Measurements from ENCODE around the gene PUM1.
"Not testable (repeated sequence)": the region's sequence is repeated elsewhere in the genome, so short reads cannot be mapped to it uniquely, and the experiment has no call there.

PUM1 gene, protein sequence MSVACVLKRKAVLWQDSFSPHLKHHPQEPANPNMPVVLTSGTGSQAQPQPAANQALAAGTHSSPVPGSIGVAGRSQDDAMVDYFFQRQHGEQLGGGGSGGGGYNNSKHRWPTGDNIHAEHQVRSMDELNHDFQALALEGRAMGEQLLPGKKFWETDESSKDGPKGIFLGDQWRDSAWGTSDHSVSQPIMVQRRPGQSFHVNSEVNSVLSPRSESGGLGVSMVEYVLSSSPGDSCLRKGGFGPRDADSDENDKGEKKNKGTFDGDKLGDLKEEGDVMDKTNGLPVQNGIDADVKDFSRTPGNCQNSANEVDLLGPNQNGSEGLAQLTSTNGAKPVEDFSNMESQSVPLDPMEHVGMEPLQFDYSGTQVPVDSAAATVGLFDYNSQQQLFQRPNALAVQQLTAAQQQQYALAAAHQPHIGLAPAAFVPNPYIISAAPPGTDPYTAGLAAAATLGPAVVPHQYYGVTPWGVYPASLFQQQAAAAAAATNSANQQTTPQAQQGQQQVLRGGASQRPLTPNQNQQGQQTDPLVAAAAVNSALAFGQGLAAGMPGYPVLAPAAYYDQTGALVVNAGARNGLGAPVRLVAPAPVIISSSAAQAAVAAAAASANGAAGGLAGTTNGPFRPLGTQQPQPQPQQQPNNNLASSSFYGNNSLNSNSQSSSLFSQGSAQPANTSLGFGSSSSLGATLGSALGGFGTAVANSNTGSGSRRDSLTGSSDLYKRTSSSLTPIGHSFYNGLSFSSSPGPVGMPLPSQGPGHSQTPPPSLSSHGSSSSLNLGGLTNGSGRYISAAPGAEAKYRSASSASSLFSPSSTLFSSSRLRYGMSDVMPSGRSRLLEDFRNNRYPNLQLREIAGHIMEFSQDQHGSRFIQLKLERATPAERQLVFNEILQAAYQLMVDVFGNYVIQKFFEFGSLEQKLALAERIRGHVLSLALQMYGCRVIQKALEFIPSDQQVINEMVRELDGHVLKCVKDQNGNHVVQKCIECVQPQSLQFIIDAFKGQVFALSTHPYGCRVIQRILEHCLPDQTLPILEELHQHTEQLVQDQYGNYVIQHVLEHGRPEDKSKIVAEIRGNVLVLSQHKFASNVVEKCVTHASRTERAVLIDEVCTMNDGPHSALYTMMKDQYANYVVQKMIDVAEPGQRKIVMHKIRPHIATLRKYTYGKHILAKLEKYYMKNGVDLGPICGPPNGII

DNA sequence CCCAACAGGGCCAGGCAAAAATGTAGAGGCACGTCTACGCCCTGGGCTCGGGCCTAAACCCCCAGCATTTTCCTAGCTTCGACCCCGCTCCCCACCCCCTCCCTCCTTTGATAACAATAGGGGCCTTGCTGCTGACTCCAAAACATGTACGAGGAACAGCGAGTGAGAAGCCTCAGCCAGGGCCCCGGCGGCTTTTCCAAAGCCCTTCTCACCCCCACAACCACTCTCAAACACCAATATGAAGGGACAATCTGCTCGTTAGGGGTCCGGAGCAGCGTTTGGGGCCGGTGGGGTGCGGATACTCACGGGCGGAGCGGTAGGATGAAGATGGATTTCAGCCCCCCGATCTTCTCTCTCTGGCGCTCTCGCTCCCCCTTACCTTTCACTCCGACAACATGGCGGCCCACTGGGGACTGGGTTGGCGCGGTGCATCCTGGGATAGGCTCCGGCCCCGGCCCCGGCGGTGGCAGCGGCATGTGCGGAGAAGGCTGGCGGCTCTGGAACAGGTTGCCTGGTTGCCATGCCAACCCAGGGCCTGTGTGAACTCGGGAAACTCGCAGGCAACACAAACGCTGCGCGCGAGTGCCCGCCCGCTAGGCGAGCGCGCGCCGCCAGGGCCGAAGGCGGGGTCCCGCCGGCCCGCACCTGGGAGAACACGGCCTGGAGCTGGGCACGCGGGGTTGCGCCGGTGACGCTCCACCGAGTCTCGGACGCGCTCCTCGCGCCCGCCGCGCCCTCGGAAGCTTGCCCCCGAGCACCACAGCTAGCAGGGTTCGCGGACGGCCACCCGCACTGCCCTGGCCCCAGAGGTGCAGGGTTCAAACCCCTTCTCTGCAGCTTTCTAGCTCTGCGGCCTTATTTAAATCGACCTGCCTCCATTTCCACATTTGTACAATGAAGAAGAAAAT lies at the start of gene PUM1:
PUM1 (minus strand) TSS at position 408 of the 908 bp plus-strand sequence. CDS start 6,151 bp downstream, outside the sequence.
- peak; percentile 96 for DNase-seq (ENCODE audit: low spot score)

DNA sequence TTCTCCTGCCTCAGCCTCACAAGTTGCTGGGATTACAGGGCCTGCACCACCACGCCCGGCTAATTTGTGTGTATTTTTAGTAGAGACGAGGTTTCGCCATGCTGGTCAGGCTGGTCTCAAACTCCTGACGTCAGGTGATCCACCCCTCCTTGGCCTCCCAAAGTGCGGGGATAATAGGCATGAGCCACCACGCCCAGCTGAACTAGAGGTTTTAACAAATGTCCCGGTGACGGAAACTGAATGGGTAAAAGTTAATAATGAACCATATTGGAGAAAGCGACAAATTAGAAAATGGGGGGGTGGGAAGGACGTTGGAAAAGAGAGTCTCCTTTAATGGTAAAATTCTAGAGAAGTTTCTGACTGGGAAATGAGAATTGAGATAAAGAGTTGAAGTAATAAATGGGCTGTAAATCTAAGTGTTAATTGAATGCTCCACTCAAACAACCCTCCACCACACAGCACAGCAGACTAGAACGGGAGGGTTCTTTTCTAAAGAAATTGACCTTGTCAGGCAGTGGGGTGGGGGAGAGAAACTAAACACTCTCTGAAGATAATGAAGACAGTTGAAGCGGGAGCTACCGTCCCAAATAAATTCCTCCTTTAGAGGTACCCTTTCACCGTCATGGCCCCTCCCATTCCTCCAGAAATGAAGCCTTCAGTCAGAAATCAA lies 46.9 kb upstream of the PUM1 start:
- DNase-seq (ENCODE audit: low spot score) = no peak

DNA sequence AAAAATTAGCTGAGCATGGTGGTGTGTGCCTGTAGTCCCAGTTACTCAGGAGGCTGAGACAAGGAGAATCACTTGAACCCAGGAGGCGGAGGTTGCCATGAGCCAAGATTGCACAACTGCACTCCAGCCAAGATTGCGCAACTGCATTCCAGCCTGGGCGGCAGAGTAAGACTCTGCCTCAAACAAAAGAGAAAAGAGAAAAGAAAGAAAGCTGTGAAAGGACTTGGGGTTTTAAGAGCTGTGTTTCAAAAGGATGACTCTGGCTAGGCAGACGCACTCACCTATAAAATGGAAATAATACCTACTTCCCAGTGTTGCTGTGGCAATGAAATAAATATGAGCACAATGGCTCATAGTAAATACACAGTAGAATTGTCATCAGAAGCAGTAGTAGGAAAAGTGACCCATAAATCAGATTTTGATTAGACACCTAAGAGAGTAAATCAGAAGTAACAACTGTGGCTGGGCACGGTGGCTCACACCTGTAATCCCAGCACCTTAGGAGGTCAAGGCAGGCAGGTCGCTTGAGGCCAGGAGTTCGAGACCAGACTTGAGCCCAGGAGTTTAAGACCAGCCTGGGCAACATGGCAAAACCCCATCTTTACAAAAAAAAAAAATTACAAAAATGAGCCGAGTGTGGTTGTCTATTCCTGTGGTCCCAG lies 45.9 kb upstream of the PUM1 start:
- DNase-seq (ENCODE audit: low spot score) = no peak

DNA sequence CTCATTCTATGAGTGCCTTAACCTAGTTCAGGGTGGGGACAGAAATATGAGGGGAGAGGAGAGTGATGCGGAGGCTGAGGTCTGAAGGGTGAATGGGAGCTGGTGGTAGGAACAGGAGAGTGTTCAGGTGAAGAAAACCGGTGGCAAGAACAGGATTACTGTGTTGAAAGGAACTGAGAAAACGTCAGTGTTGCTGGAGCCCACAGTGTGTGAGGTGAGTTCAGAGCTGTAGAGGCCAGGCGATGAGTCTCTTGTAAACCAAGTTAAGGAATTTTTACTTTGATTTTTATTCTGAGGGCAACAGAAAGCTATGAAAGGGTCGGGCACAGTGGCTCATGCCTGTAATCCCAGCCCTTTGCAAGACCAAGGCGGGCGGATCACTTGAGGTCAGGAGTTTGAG lies 45.3 kb upstream of the PUM1 start:
- no peak for DNase-seq (ENCODE audit: low spot score)

DNA sequence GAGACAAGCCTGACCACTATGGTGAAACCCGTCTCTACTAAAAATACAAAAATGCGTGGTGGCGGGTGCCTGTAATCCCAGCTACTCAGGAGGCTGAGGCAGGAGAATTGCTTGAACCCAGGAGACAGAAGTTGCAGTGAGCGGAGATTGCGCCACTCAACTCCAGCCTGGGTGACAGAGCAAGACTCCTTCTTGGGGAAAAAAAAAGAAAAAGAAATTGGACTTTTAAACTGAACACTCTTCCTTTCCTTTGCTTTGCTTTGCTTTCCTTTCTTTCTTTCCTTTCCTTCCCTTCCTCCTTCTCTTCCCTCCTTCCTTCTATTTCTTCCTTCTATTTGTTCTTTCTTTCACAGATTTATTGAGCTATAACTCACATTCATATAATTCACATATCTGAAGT lies 43.3 kb upstream of the PUM1 start:
- DNase-seq (ENCODE audit: low spot score) = no peak

DNA sequence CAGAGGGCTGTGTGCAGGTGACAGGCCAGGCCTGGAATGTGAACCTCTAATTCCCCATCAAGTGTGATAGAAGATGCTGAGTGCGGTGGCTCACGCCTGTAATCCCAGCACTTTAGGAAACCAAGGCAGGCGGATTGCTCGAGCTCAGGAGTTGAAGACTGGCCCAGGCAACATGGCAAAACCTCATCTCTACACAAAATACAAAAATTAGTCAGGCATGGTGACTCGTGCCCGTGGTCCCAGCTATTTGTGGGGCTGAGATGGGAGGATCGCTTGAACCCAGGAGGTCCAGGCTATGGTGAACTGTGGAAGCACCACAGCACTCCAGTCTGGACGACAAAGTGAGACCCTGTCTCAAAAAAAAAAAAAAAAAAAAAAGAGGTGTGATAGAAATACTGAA lies 40.1 kb upstream of the PUM1 start:
- no peak for DNase-seq (ENCODE audit: low spot score)

DNA sequence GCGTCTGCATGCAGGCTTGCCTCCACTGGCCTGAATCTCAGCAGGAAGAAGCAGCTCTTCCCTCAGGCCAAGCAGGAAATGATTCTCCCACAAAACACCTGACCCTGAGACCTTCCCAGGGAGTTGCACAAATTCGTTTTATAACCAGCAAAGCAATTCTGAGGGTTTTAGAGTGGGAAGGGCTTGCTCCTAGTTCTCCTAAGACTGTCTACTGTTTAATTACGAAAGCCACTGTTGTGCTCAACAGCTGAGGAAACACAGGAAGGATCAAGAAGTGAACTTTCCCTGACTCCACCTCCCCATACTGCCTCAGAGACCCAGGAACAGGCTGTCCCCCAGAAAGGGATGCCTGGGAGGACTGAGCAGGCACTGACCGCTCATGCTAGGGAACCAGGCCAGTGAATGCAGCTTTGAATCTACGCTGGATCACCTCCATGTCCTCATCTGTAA lies 37.0 kb upstream of the PUM1 start:
- peak; percentile 25 for DNase-seq (ENCODE audit: low spot score)

DNA sequence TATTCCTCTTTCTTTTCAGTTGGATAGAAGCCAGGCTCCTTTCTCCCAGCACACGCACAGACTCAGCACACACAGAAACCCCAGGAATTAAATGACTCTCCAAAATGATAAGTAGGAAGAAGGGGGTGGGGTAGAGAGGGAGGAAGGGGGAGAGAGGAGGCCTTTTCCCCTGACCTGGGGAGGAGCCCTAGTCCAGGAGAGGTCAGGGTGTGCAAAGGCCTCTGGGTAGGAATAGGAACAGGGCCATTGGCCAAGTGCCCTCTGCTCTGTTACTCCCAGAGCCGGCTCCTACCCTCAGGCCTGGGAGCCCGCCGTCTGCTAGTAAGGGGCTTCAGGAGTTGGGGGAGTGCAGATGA lies 35.6 kb upstream of the PUM1 start:
- DNase-seq (ENCODE audit: low spot score) = no peak

DNA sequence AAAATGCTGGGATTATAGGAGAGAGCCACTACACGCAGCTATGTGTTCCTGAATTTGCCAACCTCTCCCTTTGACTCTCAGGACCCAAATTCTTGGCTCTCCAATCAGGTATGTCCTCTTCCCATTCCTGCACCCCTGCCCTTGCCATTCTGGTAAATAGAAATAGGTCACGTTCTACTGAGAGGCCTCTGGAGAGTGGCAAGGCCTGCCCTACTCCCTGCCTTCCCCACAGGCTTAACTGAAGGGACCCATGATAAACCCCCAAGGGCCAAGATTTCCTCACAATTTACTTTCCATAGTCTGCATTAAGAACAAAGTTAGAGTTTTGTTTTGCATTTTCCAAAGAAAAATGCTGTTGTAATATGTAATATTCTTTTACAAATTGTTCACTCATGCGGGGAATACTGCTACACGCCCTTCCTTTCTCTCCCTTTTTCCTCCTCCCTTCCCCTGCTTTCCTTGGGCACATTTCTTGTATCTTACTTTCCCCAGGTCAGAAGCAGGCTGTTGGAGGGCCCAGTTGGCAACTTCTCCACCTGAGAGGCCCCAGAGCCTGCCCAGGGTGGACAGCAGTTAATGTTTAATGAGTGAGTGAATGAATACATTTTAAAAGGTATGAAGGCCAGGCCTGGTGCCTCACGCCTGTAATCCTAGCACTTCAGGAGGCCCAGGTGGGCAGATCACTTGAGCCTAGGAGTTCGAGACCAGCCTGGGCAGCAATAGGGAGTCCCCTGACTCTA lies 33.9 kb upstream of the PUM1 start:
- DNase-seq (ENCODE audit: low spot score) = no peak

DNA sequence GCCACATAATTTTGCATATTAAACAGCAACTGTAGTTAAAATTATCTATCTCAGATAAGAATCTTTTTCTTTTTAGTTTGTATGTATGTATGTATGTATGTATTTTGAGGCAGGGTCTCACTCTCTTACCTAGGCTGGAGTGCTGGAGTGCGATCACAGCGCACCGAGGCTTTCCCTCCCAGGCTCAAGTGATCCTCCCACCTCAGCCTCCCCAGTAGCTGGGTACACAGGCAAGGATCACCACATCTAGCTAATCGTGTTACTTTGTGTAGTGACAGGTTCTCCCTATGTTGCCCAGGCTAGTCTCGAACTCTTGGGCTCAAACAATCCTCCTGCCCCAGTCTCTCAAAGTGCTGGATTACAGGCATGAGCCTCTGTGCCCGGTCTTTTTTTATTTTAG lies 30.5 kb upstream of the PUM1 start:
- DNase-seq (ENCODE audit: low spot score) = no peak

DNA sequence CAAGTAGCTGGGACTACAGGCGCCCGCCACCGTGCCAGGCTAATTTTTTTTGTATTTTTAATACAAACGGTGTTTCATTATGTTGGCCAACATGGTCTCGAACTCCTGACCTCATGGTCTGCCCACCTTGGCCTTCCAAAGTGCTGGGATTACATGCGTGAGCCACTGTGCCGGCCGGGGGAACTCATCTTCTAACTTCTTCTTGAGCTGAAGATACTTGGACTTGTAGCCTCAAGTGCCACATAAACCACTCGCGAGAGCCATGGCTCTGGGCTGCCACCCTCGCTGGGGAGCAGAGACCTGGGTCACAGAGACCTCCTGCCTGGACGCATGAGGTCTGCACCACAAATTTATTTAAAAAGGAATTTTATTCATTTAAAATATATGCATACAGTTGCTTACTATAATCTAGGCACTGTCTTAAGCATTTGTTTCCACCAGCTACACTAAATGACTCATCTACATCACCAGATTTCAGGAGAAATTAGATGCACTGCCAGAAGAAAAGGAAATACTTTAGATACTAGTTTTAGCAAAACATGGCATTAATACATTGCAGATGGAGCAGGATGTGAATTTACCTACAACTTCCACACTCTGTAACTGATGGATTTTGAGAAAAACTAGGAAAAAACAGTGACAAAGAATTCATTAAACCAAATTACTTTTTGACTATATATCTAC lies 29.9 kb upstream of the PUM1 start:
- DNase-seq (ENCODE audit: low spot score) = peak; percentile 9

DNA sequence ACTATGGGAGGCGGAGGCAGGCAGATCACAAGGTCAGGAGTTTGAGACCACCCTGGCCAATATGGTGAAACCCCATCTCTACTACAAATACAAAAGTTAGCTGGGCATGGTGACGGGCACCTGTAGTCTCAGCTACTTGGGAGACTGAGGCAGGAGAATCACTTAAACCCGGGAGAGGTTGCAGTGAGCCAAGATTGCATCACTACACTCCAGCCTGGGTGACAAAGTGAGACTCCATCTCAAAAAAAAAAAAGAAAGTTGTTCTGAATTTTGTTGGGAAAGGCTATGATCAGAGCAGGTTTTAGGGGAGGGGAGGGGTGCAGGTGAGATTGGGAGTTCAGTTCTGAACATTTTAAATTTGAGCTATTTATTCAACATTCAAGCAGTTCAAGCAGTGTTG lies 22.6 kb upstream of the PUM1 start:
- not testable (repeated sequence) for DNase-seq (ENCODE audit: low spot score)

DNA sequence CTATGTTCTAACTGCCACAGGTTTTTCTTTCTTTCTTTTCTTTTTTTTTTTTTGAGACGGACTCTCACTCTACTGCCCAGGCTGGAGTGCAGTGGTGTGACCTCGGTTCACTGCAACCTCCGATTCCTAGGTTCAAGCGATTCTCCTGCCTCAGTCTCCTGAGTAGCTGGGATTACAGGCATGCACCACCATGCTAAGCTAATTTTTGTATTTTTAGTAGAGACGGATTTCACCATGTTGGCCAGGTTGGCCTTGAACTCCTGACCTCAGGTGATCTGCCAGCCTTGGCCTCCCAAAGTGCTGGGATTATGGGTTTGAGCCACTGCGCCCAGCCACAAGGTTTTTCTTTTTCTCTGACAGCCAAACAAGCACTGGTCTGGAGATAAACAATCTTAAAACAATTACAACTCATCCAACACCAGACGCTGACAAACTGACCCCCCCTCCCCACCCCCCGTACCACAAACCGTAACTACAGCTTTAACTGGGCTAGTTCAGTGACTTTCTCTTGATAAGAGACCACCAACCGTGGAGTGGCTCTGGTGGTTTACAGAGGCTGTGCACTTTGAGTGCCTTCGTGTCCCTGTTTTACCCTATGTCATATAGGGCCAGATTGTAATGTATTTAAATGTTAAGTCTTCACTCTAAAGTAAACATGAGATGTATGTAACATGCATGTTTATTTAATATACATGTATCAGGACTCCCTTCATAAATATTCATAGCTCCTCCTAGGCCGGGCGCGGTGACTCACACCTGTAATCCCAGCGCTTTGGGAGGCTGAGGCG lies 19.5 kb upstream of the PUM1 start:
- no peak for DNase-seq (ENCODE audit: low spot score)

DNA sequence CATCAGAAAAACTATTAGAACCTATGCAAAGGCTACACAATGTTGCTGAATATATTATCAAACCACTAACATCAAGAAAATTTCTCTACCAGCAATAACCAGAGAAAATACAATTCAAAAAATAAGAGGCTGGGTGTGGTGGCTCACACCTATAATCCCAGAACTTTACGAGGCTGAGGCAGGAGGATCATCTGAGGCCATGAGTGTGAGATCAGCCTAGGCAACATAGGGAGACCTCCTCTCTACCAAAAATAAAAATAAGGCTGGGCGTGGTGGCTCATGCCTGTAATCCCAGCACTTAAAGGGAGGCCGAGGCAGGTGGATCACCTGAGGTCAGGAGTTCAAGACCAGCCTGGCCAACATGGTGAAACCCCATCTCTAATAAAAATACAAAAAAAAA lies 16.9 kb upstream of the PUM1 start:
- no peak for DNase-seq (ENCODE audit: low spot score)

DNA sequence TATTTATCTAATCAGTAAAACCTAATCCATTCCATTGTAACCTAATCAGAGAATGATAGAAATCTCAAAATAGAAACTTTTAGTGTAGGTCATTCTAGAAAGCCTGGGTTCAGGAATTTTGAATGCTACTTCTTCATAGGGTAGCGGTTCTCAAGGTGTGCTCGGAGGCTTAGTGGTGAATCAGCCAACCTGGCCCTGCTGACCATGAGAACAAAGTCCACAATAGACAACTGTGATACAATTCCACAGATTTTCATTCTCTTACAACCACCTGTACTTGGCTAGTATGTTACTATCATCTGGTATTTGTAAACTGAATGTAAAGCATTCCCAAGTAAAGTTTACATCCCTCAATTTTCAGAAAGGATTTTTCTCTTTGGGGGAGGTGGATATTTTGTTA lies 7.5 kb upstream of the PUM1 start:
- DNase-seq (ENCODE audit: low spot score) = no peak

DNA sequence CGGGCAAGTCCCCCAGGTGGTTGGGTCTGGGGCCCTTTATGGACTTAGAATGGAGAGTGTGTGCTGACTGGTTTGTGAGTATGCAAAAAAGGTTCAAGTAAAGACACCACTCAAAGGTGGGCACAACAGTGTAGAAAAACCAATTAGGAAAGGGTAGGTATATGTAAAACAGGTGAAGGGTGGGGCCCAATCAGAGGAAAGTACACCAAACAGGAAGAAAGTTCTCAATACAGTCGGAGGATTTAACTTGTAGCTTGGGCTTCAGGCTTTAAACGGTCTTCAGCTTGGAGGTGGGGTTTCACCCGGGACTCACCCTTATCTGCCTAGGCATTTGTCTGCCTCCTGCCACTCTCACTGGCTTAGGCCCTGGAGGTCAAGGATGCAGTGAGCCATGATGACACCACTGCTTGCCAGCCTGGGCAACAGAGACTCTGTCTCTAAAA lies 6.8 kb upstream of the PUM1 start:
- DNase-seq (ENCODE audit: low spot score) = no peak

DNA sequence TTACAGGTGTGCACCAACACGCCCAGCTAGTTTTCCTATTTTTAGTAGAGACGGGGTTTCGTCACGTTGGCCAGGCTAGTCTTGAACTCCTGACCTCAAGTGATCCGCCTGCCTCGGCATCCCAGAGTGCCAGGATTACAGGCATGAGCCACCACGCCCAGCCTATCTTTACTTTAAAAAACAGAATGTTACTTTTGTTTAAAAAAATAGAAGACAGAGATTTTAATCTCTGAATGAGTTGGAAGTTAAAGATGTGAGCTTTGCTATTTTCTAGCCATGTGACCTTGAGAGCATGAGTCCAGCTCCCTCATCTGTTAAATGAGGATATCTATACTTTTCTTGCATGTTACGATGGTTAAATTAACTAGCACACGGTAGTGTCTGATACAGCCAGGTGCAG lies 3.9 kb upstream of the PUM1 start:
- no peak for DNase-seq (ENCODE audit: low spot score)

DNA sequence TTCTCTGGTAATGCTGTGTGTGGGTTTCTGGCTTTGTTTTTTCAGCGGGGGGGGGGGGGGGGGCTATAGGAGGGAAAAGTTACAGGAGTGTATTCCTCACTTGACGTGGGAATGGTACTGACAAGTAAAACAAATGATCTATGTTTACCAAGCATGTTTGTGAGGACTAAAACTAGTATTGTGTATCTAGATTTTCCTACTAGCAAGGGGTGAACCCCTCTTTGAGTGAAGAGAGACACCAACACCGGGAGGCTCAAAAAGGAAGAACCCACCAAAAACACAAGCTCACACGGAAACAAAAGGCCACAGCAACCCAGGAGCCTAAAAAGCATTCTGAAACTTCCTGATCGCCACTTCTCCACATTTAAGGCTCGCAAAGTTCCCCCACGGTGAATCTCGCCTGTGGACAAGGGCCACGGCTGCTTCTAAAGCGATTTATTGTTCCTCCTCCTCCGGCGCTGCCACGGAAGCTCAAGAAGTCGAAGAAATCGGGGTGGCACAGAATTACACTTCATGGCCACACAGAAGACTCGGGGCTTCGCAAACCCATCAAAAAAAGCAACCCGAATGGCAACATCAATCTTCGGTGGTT lies 703 bp downstream of the PUM1 start:
- peak; percentile 39 for DNase-seq (ENCODE audit: low spot score)

Measured in kidney capillary endothelial cell (primary cell).